ENCODE measurements around the gene OR4M1. TPM values are rescaled to one million over a fixed set of nuclear protein-coding genes. Genes with fewer than 3 reads are reported as not detected.
"Not testable (repeated sequence)": the region's sequence is repeated elsewhere in the genome, so short reads cannot be mapped to it uniquely, and the experiment has no call there.

The OR4M1 gene
- total RNA-seq, 1 experiment from 2014 or later: not detected

GRCh38 chr14:19813171-19813920 is 40.0 kb downstream of the OR4M1 start:
- peak overlapping the region; percentile 16 for H3K27ac Mint-ChIP-seq (ENCODE audit: low read depth, unreplicated experiment)
- intact Hi-C loops (cut with micrococcal nuclease); BruUV-seq (replicated peaks); H3K4me1 Mint-ChIP-seq (ENCODE audit: insufficient read depth, unreplicated experiment); H3K9me3 Mint-ChIP-seq (ENCODE audit: unreplicated experiment); POLR2A ChIA-PET; H3K36me3 Mint-ChIP-seq (ENCODE audit: insufficient read depth, unreplicated experiment); DNase-seq (ENCODE audit: unreplicated experiment); H3K27me3 Mint-ChIP-seq (ENCODE audit: insufficient read depth, unreplicated experiment): not testable (repeated sequence)
- CTCF ChIA-PET: interaction anchor here (0.6 kb wide), 1 partner anchor 860 kb away, joined by 4 read pairs; no protein-coding TSS in a partner anchor
- peak overlapping the region; percentile 33 for H3K4me3 Mint-ChIP-seq (ENCODE audit: unreplicated experiment)

- BruUV-seq (replicated peaks); DNase-seq (ENCODE audit: unreplicated experiment); POLR2A ChIA-PET; H3K4me1 Mint-ChIP-seq (ENCODE audit: insufficient read depth, unreplicated experiment); CTCF ChIA-PET; H3K27ac Mint-ChIP-seq (ENCODE audit: low read depth, unreplicated experiment); intact Hi-C loops (cut with micrococcal nuclease); H3K27me3 Mint-ChIP-seq (ENCODE audit: insufficient read depth, unreplicated experiment); H3K9me3 Mint-ChIP-seq (ENCODE audit: unreplicated experiment); H3K36me3 Mint-ChIP-seq (ENCODE audit: insufficient read depth, unreplicated experiment); H3K4me3 Mint-ChIP-seq (ENCODE audit: unreplicated experiment): not testable (repeated sequence)
Observed at GRCh38 chr14:19819879-19820278, 46.6 kb downstream of the OR4M1 start.

- H3K4me3 Mint-ChIP-seq (ENCODE audit: unreplicated experiment); POLR2A ChIA-PET; DNase-seq (ENCODE audit: unreplicated experiment); H3K27me3 Mint-ChIP-seq (ENCODE audit: insufficient read depth, unreplicated experiment); H3K4me1 Mint-ChIP-seq (ENCODE audit: insufficient read depth, unreplicated experiment); H3K9me3 Mint-ChIP-seq (ENCODE audit: unreplicated experiment); intact Hi-C loops (cut with micrococcal nuclease); BruUV-seq (replicated peaks); H3K36me3 Mint-ChIP-seq (ENCODE audit: insufficient read depth, unreplicated experiment); H3K27ac Mint-ChIP-seq (ENCODE audit: low read depth, unreplicated experiment); CTCF ChIA-PET: not testable (repeated sequence)
Observed at GRCh38 chr14:19821016-19821415, 47.7 kb downstream of the OR4M1 start.

- Mint-ChIP-seq H3K4me1 (ENCODE audit: insufficient read depth, unreplicated experiment) (no peaks in the 10 kb centered on the region), H3K27ac (ENCODE audit: low read depth, unreplicated experiment) (no peak overlapping the region), H3K9me3 (ENCODE audit: unreplicated experiment) (peaks cover 8% of the 10 kb centered on the region), H3K27me3 (ENCODE audit: insufficient read depth, unreplicated experiment) (no peaks in the 10 kb centered on the region), H3K36me3 (ENCODE audit: insufficient read depth, unreplicated experiment) (peaks cover 7% of the 10 kb centered on the region), H3K4me3 (ENCODE audit: unreplicated experiment) (no peak overlapping the region)
- no peak for DNase-seq (ENCODE audit: unreplicated experiment)
- POLR2A ChIA-PET: no interaction called here
- BruUV-seq (replicated peaks): TSS peak; percentile 87
- TF ChIP-seq CTCF (IDR thresholded peaks at IDR 0.05; ENCODE audit: unreplicated experiment): no peak
- CTCF ChIA-PET: no interaction called here
- intact Hi-C loops (cut with micrococcal nuclease): no loop called here
Observed at GRCh38 chr14:19823178-19823577, 49.9 kb downstream of the OR4M1 start.

- Mint-ChIP-seq H3K36me3 (ENCODE audit: insufficient read depth, unreplicated experiment) (peaks cover 7% of the 10 kb centered on the region), H3K27ac (ENCODE audit: low read depth, unreplicated experiment) (no peak overlapping the region), H3K4me1 (ENCODE audit: insufficient read depth, unreplicated experiment) (no peaks in the 10 kb centered on the region), H3K9me3 (ENCODE audit: unreplicated experiment) (peaks cover 8% of the 10 kb centered on the region), H3K4me3 (ENCODE audit: unreplicated experiment) (no peak overlapping the region), H3K27me3 (ENCODE audit: insufficient read depth, unreplicated experiment) (no peaks in the 10 kb centered on the region)
- no peak for TF ChIP-seq CTCF (IDR thresholded peaks at IDR 0.05; ENCODE audit: unreplicated experiment)
- intact Hi-C loops (cut with micrococcal nuclease): no loop called here
- ChIA-PET POLR2A (no interaction called here), CTCF (interaction anchor here (0.7 kb wide), 1 partner anchor 26 kb away, joined by 3 read pairs; no protein-coding TSS in a partner anchor)
- BruUV-seq (replicated peaks): no TSS peak
- DNase-seq (ENCODE audit: unreplicated experiment): peak; percentile 18
Observed at GRCh38 chr14:19823765-19824164, 50.5 kb downstream of the OR4M1 start.

- H3K4me3 Mint-ChIP-seq (ENCODE audit: unreplicated experiment); H3K9me3 Mint-ChIP-seq (ENCODE audit: unreplicated experiment); H3K27ac Mint-ChIP-seq (ENCODE audit: low read depth, unreplicated experiment); DNase-seq (ENCODE audit: unreplicated experiment); BruUV-seq (replicated peaks); intact Hi-C loops (cut with micrococcal nuclease); POLR2A ChIA-PET; H3K36me3 Mint-ChIP-seq (ENCODE audit: insufficient read depth, unreplicated experiment); H3K27me3 Mint-ChIP-seq (ENCODE audit: insufficient read depth, unreplicated experiment); H3K4me1 Mint-ChIP-seq (ENCODE audit: insufficient read depth, unreplicated experiment): not testable (repeated sequence)
- CTCF ChIA-PET: interaction anchor here (1.6 kb wide), 1 partner anchor 10 kb away, joined by 5 read pairs; no protein-coding TSS in a partner anchor
Observed at GRCh38 chr14:19827626-19828244, 54.4 kb downstream of the OR4M1 start.

All from MCF 10A (cell line).